LHCN-M2 (cell line): ENCODE measurements around the gene PPIH. TPM values are rescaled to one million over a fixed set of nuclear protein-coding genes. Genes with fewer than 3 reads are reported as not detected.

Experiments
- total RNA-seq: library from RNA; depleted of rRNA; stranded (reverse); fragments of >200 nt; gene quantifications from 2 replicates; pipeline ENCODE4 v1.2.3, GENCODE V29; 2014; rRNA removed

PPIH gene
- total RNA-seq, 1 experiment from 2014 or later = 47.6 TPM

Other genes with a start within 250 kb of the PPIH start
- not detected in 2 replicates for gene ZMYND12, start 202.4 kb upstream of the PPIH start, total RNA-seq
- 33.8 and 51.8 TPM in 2 replicates for gene PPCS, start 201.9 kb upstream of the PPIH start, total RNA-seq
- 0.17 and 0.38 TPM in 2 replicates for gene CCDC30, start 195.1 kb upstream of the PPIH start, total RNA-seq
- gene YBX1, start 24.0 kb downstream of the PPIH start, total RNA-seq = 1,026 and 1,116 TPM in 2 replicates
- not detected in 2 replicates for gene CLDN19, start 81.8 kb downstream of the PPIH start, total RNA-seq
- gene P3H1, start 108.6 kb downstream of the PPIH start, total RNA-seq = 76.3 and 90.9 TPM in 2 replicates
- 4.2 and 7.6 TPM in 2 replicates for gene C1orf50, start 108.8 kb downstream of the PPIH start, total RNA-seq
- 0.06 TPM in 1 of 2 replicates, not detected in the other for gene TMEM269, start 126.6 kb downstream of the PPIH start, total RNA-seq
- 8.8 and 10.2 TPM in 2 replicates for gene ERMAP, start 158.7 kb downstream of the PPIH start, total RNA-seq
- 15.3 and 19.7 TPM in 2 replicates for gene SVBP, start 159.0 kb downstream of the PPIH start, total RNA-seq
- 7.9 and 11.0 TPM in 2 replicates for gene ZNF691, start 188.2 kb downstream of the PPIH start, total RNA-seq